Measurements from ENCODE around the gene WDR48.

Gene WDR48

GRCh38 chr3:39118931-39119660, 67.3 kb downstream of the WDR48 start:
- no peak for FAIRE-seq
- DNase-seq (ENCODE audit: insufficient read length, low spot score): no peak

- no peak for DNase-seq (ENCODE audit: insufficient read length, low spot score)
- FAIRE-seq: no peak
Measured at GRCh38 chr3:39121621-39122020, 69.8 kb downstream of the WDR48 start.

GRCh38 chr3:39122813-39123212, 71.0 kb downstream of the WDR48 start:
- DNase-seq (ENCODE audit: insufficient read length, low spot score) (no peak), FAIRE-seq (peak; percentile 91)

GRCh38 chr3:39124876-39125840, 73.3 kb downstream of the WDR48 start:
- DNase-seq (ENCODE audit: insufficient read length, low spot score) (no peak), FAIRE-seq (no peak)

GRCh38 chr3:39125841-39126500, 74.2 kb downstream of the WDR48 start:
- FAIRE-seq (no peak), DNase-seq (ENCODE audit: insufficient read length, low spot score) (no peak)

- peak; percentile 18 for FAIRE-seq
- DNase-seq (ENCODE audit: insufficient read length, low spot score): no peak
Measured at GRCh38 chr3:39126532-39127071, 74.8 kb downstream of the WDR48 start.

GRCh38 chr3:39127269-39127907, 75.6 kb downstream of the WDR48 start:
- no peak for DNase-seq (ENCODE audit: insufficient read length, low spot score)
- FAIRE-seq: peak; percentile 60

- no peak for DNase-seq (ENCODE audit: insufficient read length, low spot score)
- FAIRE-seq: peak; percentile 51
Measured at GRCh38 chr3:39127908-39128304, 76.1 kb downstream of the WDR48 start.

- FAIRE-seq (no peak), DNase-seq (ENCODE audit: insufficient read length, low spot score) (no peak)
Measured at GRCh38 chr3:39128951-39129350, 77.1 kb downstream of the WDR48 start.

- FAIRE-seq (no peak), DNase-seq (ENCODE audit: insufficient read length, low spot score) (no peak)
Measured at GRCh38 chr3:39130026-39130425, 78.2 kb downstream of the WDR48 start.

GRCh38 chr3:39130693-39131265, 79.0 kb downstream of the WDR48 start:
- DNase-seq (ENCODE audit: insufficient read length, low spot score) (no peak), FAIRE-seq (peak; percentile 53)

GRCh38 chr3:39132096-39133092, 80.6 kb downstream of the WDR48 start:
- FAIRE-seq (no peak), DNase-seq (ENCODE audit: insufficient read length, low spot score) (no peak)

GRCh38 chr3:39133093-39133490, 81.3 kb downstream of the WDR48 start:
- no peak for FAIRE-seq
- no peak for DNase-seq (ENCODE audit: insufficient read length, low spot score)

- FAIRE-seq (no peak), DNase-seq (ENCODE audit: insufficient read length, low spot score) (no peak)
Measured at GRCh38 chr3:39133822-39134221, 82.0 kb downstream of the WDR48 start.

- no peak for FAIRE-seq
- DNase-seq (ENCODE audit: insufficient read length, low spot score): no peak
Measured at GRCh38 chr3:39134305-39134704, 82.5 kb downstream of the WDR48 start.

- DNase-seq (ENCODE audit: insufficient read length, low spot score) (no peak), FAIRE-seq (no peak)
Measured at GRCh38 chr3:39135170-39135805, 83.5 kb downstream of the WDR48 start.

GRCh38 chr3:39136533-39137434, 85.0 kb downstream of the WDR48 start:
- DNase-seq (ENCODE audit: insufficient read length, low spot score): no peak
- no peak for FAIRE-seq
